Fibroblast of lung (primary cell): ENCODE measurements around the gene SCD. TPM values are rescaled to one million over a fixed set of nuclear protein-coding genes. Genes with fewer than 3 reads are reported as not detected.
"Not testable (repeated sequence)": the region's sequence is repeated elsewhere in the genome, so short reads cannot be mapped to it uniquely, and the experiment has no call there.

Source experiments
- DNase-seq, 2 donors: peaks; one replicate each; pipeline versions ENCODE4 v3.0.0 to v3.0.0-alpha.2; 2010; ENCODE audit warnings: low read depth in 2 of 2
- H2AFZ ChIP-seq: 2 replicates; pipeline ENCODE4 v1.5.1; 2012; ENCODE audit warnings: low read length, control low read depth, inconsistent platforms
- H3K27ac ChIP-seq: 2 replicates; pipeline ENCODE4 v1.5.1; 2011; ENCODE audit warnings: low read length, control low read depth; ENCODE audit not compliant: insufficient read depth
- H3K27me3 ChIP-seq: 2 replicates; pipeline ENCODE4 v1.5.1; 2011; ENCODE audit warnings: mild to moderate bottlenecking, low read length; ENCODE audit not compliant: control insufficient read depth, insufficient read depth
- H3K36me3 ChIP-seq: 2 replicates; pipeline ENCODE4 v1.5.1; 2011; ENCODE audit warnings: low read length; ENCODE audit not compliant: control insufficient read depth, insufficient read depth
- H3K4me1 ChIP-seq: 2 replicates; pipeline ENCODE4 v1.5.1; 2011; ENCODE audit warnings: low read length; ENCODE audit not compliant: control insufficient read depth, insufficient read depth; ENCODE audit errors: extremely low read depth
- H3K4me2 ChIP-seq: 2 replicates; pipeline ENCODE4 v1.5.1; 2011; ENCODE audit warnings: low read length, control low read depth; ENCODE audit not compliant: insufficient read depth; ENCODE audit errors: extremely low read depth
- H3K4me3 ChIP-seq, 4 experiments: fragments of 200-600 bp in 1 of 4; sonication (generic) in 1 of 4; replicated peaks in 1 of 4; 2 replicates each; pipeline ENCODE4 v1.5.1; 2011 to 2016; ENCODE audit warnings: low read length in 4 of 4, low read depth in 3 of 4, mild to moderate bottlenecking in 3 of 4, control low read depth in 2 of 4, inconsistent platforms in 1 of 4, mixed read lengths in 1 of 4; ENCODE audit not compliant: insufficient read depth in 1 of 4; ENCODE audit errors: control extremely low read depth in 1 of 4
- H3K79me2 ChIP-seq: 2 replicates; pipeline ENCODE4 v1.5.1; 2012; ENCODE audit warnings: mild to moderate bottlenecking, low read length, inconsistent platforms; ENCODE audit not compliant: control insufficient read depth, insufficient read depth
- H3K9ac ChIP-seq: 2 replicates; pipeline ENCODE4 v1.5.1; 2011; ENCODE audit warnings: mild to moderate bottlenecking, low read length, control low read depth; ENCODE audit not compliant: insufficient read depth
- H3K9me3 ChIP-seq: 2 replicates; pipeline ENCODE4 v1.5.1; 2012; ENCODE audit warnings: low read depth, low read length; ENCODE audit not compliant: control insufficient read depth, insufficient read depth
- H4K20me1 ChIP-seq: 2 replicates; pipeline ENCODE4 v1.5.1; 2011; ENCODE audit warnings: low read length; ENCODE audit not compliant: control insufficient read depth, insufficient read depth; ENCODE audit errors: extremely low read depth
- CTCF ChIP-seq, 2 donors: IDR thresholded peaks in 1 of 2; conservative IDR thresholded peaks in 1 of 2; 1 replicate in 1 of 2; 2 replicates in 1 of 2; pipeline ENCODE4 v1.5.1; 2011 to 2012; ENCODE audit warnings: low read length in 2 of 2, control low read depth in 1 of 2, inconsistent platforms in 1 of 2, low read depth in 1 of 2, mild to moderate bottlenecking in 1 of 2
- EZH2 ChIP-seq: IDR thresholded peaks from 2 replicates; pipeline ENCODE4 v1.5.1; 2012; ENCODE audit warnings: low read length, control low read depth, mild to moderate bottlenecking; ENCODE audit errors: missing control alignments
- polyA plus RNA-seq, 2 donors: library from polyadenylated mRNA; depleted of rRNA in 1 of 2; stranded (reverse) in 1 of 2; unstranded in 1 of 2; fragments of >200 nt; gene quantifications; 2 replicates each; pipeline ENCODE4 v1.2.1, GENCODE V29; 2011 to 2012; ENCODE audit warnings: missing spikeins in 1 of 2
- total RNA-seq: library from RNA; depleted of rRNA; stranded (reverse); fragments of >200 nt; gene quantifications from 2 replicates; pipeline ENCODE4 v1.2.1, GENCODE V29; 2014

SCD gene
- total and polyA plus RNA-seq, 2 donors (not counting 1 experiment from before 2014, with no cell fraction given), result 537 to 754 TPM

- Histone ChIP-seq H3K9me3 (no peaks in the 10 kb centered on the region), H3K9ac (peak overlapping the region; percentile 21), H2AFZ (peak overlapping the region; percentile 5), H3K36me3 (no peaks in the 10 kb centered on the region), H4K20me1 (no peaks in the 10 kb centered on the region), H3K4me2 (peak overlapping the region; percentile 61), H3K79me2 (no peaks in the 10 kb centered on the region), H3K27ac (peak overlapping the region; percentile 99), H3K4me3 (peak overlapping the region; percentile 6 to 64 (median 36)), H3K4me1 (peaks cover 26% of the 10 kb centered on the region), H3K27me3 (no peaks in the 10 kb centered on the region)
- no peak for DNase-seq
- TF ChIP-seq CTCF (conservative IDR thresholded peaks at IDR 0.05 in 1 of 2, IDR thresholded peaks at IDR 0.05 in 1 of 2; ENCODE audit: low read depth in 1 of 2, low read length in 2 of 2), result no peak
Measured at GRCh38 chr10:100372415-100373297, 25.6 kb downstream of the SCD start.

- H3K4me1 ChIP-seq, result peaks cover 26% of the 10 kb centered on the region
- H3K27me3 ChIP-seq, result no peaks in the 10 kb centered on the region
- no peaks in the 10 kb centered on the region for H3K36me3 ChIP-seq
- TF ChIP-seq EZH2 (no peak), CTCF (conservative IDR thresholded peaks at IDR 0.05 in 1 of 2, IDR thresholded peaks at IDR 0.05 in 1 of 2; ENCODE audit: low read depth in 1 of 2, low read length in 2 of 2) (no peak)
- H3K9me3 ChIP-seq, result no peaks in the 10 kb centered on the region
- H3K79me2 ChIP-seq, result no peaks in the 10 kb centered on the region
- peak overlapping the region; percentile 82 for H3K9ac ChIP-seq
- H3K27ac ChIP-seq, result peak overlapping the region; percentile 99
- peak overlapping the region; percentile 44 to 72 (median 60) for H3K4me3 ChIP-seq
- DNase-seq, result peak; percentile 99 to 100
- H4K20me1 ChIP-seq, result no peaks in the 10 kb centered on the region
- peak overlapping the region; percentile 91 for H3K4me2 ChIP-seq
- peak overlapping the region; percentile 5 for H2AFZ ChIP-seq
Measured at GRCh38 chr10:100373298-100374199, 26.5 kb downstream of the SCD start.

- Histone ChIP-seq H3K4me3 (peak overlapping the region; percentile 26 to 72 (median 57)), H3K4me2 (peak overlapping the region; percentile 81), H3K79me2 (no peaks in the 10 kb centered on the region), H2AFZ (no peak overlapping the region), H3K27me3 (no peaks in the 10 kb centered on the region), H3K9ac (peak overlapping the region; percentile 44), H4K20me1 (no peaks in the 10 kb centered on the region), H3K9me3 (no peaks in the 10 kb centered on the region), H3K36me3 (no peaks in the 10 kb centered on the region), H3K27ac (peak overlapping the region; percentile 99), H3K4me1 (peaks cover 26% of the 10 kb centered on the region)
- DNase-seq, result no peak
- no peak for TF ChIP-seq EZH2
- TF ChIP-seq CTCF (conservative IDR thresholded peaks at IDR 0.05 in 1 of 2, IDR thresholded peaks at IDR 0.05 in 1 of 2; ENCODE audit: low read depth in 1 of 2, low read length in 2 of 2), result no peak
Measured at GRCh38 chr10:100374200-100374655, 27.2 kb downstream of the SCD start.

- Histone ChIP-seq H3K4me3 (peak overlapping the region; percentile 26 to 72 (median 57)), H3K27ac (peak overlapping the region; percentile 99), H3K4me2 (peak overlapping the region; percentile 81), H3K4me1 (peaks cover 26% of the 10 kb centered on the region), H3K9ac (peak overlapping the region; percentile 44)
- not testable (repeated sequence) for DNase-seq, H3K79me2 ChIP-seq, H3K36me3 ChIP-seq, H3K9me3 ChIP-seq, H4K20me1 ChIP-seq, H2AFZ ChIP-seq, H3K27me3 ChIP-seq
Measured at GRCh38 chr10:100374677-100375353, 27.8 kb downstream of the SCD start.
